ENCODE measurements around the gene NOS1. TPM values are rescaled to one million over a fixed set of nuclear protein-coding genes. Genes with fewer than 3 reads are reported as not detected.
"Not testable (repeated sequence)": the region's sequence is repeated elsewhere in the genome, so short reads cannot be mapped to it uniquely, and the experiment has no call there.

The NOS1 gene
- total RNA-seq = under 1 TPM in 1 of 2 donors, not detected in 1; 0.07 TPM

DNA sequence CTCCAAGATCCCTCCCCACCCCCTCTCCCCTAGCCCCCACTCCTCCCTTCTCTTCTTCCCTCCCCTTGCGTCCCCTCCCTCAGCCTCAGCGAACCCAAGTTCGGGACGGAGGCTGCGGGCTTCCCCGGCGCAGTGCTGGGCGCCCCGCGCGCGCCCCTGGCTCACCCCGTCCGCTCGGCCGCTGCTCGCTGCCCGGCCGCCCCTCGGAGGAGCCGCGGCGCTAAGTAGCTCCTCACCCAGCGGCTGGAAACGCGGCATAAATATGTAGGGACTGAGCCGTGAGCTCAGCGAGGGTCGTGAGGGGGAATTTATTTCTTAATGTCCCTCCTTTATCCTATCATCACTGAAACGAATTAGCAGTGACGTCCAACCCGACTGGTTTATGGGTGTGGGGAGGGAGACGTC lies at the start of gene NOS1:
Gene NOS1 (minus strand): TSS at position 280 of the 405 bp plus-strand sequence. CDS start 30,557 bp downstream, outside the sequence.
- DNase-seq (ENCODE audit: low spot score in 2 of 2) (no peak), ATAC-seq (no peak)
- Mint-ChIP-seq H3K36me3 (peaks cover 0 to 9% of the 10 kb centered on the region in 2 donors), H3K27ac (no peak within 1 kb of the TSS), H3K9me3 (no peaks in the 10 kb centered on the region)

DNA sequence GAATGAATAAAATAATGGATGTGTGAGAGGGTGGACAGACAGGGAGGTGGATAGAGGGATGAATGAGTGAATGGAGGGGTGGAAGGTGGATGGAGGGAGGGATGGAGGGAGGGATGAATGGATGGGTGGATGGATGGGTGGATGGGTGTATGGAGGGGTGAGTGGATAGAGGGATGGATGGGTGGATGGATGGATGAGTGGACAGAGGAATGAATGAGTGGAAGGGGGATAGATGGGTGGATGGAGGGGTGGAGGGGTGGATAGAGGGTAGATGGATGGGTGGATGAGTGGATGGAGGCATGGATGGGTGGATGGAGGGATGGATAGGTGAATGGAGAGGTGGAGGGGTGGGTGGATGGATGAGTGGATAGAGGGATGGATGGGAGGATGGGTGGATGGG lies 47.9 kb upstream of the NOS1 start:
- peaks cover 0 to under 1% of the 10 kb centered on the region in 2 donors for H3K9me3 Mint-ChIP-seq

GRCh38 chr12:117408161-117408791 lies 46.9 kb upstream of the NOS1 start:
- Mint-ChIP-seq H3K9me3 (peaks cover 0 to 3% of the 10 kb centered on the region in 2 donors), H3K27ac (no peak overlapping the region), H3K36me3 (no peaks in the 10 kb centered on the region)
- no peak for DNase-seq (ENCODE audit: low spot score in 2 of 2)
- no peak for ATAC-seq

More for the DNA sequence above, 47.9 kb upstream of the NOS1 start:
- Mint-ChIP-seq H3K27ac (no peak overlapping the region), H3K36me3 (no peaks in the 10 kb centered on the region)
- no peak for DNase-seq (ENCODE audit: low spot score in 2 of 2)
- no peak for ATAC-seq

DNA sequence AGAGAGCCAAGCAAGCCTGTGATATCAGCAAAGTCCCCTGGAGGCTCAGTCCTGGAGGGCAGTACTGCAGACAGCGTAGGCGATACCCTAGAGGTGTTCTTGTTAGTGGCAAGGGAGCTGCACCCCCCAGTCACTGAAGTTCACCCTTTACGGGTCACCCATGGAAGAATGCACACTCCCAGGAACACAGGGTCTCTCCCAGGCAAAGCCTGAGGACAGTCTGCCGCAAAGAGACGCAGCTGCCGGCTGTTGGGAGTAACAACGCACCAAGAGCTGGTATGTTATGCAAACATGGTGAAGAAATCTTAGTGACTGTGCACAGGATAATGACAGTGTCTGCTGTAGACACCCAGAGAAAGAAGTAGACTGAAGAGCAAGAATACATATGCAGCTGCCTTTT lies 43.5 kb upstream of the NOS1 start:
- DNase-seq (ENCODE audit: low spot score in 2 of 2) = no peak
- Mint-ChIP-seq H3K9me3 (peaks cover 16 to 19% of the 10 kb centered on the region in 2 donors), H3K36me3 (no peaks in the 10 kb centered on the region), H3K27ac (no peak overlapping the region)
- no peak for ATAC-seq

DNA sequence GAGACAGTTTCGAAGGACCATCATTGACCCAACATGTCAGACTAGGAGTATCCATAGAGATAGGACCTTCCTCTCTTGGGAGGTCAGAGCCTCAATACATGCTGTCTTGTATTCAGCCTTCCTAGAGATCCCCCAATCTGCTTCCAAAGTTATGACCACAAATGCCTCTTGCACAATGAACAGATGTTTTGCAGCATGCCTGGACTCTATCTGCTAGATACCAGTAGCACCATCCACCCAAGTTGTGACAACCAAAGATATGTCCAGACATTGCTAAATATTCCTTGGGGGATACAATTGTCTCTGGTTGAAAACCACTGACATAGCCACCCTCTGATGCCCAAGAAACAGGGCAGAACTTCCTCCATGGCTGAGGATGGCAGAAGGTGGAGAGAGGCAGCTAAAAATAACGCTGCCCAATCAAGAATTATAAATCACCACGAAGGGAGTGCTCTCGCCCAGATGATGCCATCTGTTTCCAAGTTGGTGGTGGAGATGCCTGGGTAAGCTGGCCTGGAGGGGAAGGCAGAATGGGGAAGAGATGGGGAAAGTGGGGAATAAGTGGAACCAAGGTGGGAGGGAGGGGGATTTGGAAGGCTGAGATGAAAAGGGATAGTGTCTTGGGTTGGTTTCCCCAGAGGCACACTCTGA lies 42.9 kb upstream of the NOS1 start:
- H3K9me3 Mint-ChIP-seq = peaks cover 18 to 20% of the 10 kb centered on the region in 2 donors
- no peak for ATAC-seq
- DNase-seq (ENCODE audit: low spot score in 2 of 2) = no peak
- no peak overlapping the region for H3K27ac Mint-ChIP-seq
- H3K36me3 Mint-ChIP-seq = no peaks in the 10 kb centered on the region

DNA sequence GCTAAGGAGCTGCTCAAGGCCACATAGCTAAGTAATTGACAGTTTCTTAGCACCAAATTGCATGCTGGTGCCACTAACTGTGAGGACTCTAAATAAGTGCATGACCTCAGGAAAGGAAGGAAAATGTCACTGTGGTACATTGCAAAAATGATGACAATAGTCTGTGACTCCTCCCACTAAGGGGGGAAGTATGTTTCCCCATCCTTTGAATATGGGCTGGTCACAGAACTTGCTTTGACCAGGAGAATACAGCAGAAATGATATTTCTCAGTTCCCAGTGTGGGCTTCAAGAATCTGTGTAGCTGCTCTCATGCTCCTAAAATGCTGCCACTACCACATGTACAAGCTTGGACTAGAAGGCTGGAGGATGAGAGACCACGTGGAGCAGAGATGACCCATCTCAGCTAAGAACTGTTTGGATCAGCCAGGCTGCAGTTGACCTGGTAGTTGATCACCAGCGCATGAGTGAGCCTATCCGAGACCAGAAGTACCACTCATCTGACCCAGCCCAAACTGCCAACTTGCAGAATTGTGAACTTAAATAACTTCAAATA lies 42.2 kb upstream of the NOS1 start:
- H3K27ac Mint-ChIP-seq = no peak overlapping the region
- peaks cover 20 to 22% of the 10 kb centered on the region in 2 donors for H3K9me3 Mint-ChIP-seq
- H3K36me3 Mint-ChIP-seq = no peaks in the 10 kb centered on the region
- DNase-seq (ENCODE audit: low spot score in 2 of 2) = no peak
- no peak for ATAC-seq

DNA sequence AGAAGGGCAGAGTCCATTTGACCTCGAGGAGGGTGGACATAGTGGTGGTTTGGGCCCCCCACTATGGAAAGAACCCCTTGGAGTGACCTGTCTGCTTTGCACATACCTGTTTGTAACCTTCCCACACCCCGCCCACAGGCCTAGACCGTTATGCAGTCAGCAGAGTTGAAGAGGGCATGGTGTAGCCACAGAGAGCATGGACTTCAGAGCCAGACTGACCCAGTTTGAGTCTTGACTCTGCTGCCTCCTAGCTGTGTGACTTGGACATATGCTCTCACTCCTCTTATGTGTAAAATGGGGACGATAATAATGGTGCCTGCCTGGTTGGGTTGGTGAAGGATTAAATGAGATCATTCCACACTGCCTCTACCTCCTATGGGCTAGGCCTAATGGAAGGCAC lies 40.9 kb upstream of the NOS1 start:
- no peak overlapping the region for H3K27ac Mint-ChIP-seq
- no peaks in the 10 kb centered on the region for H3K36me3 Mint-ChIP-seq

DNA sequence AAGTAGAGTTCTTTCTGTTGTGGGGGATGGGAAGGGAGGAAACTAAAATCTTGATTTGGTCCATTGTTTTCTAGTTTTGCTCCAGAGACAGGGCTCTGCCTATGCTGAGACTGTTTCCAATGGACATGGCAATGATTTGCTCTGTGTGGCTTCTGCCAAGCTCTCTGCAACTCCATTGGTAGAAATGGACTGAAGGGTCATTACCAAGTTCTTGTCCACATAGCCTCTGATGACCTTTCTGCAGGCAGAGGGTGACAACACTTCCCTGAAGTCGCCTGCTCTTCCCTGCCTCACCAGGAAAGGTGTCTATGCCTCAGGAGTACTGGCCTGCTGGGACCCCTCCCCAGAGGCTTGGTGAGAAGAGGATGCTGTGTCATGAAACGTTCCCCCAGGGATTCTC lies 39.5 kb upstream of the NOS1 start:
- Mint-ChIP-seq H3K27ac (no peak overlapping the region), H3K36me3 (no peaks in the 10 kb centered on the region), H3K9me3 (peaks cover 20 to 22% of the 10 kb centered on the region in 2 donors)
- DNase-seq (ENCODE audit: low spot score in 2 of 2) = no peak
- ATAC-seq = no peak

More for the DNA sequence above, 40.9 kb upstream of the NOS1 start:
- no peak for DNase-seq (ENCODE audit: low spot score in 2 of 2)
- ATAC-seq = no peak
- H3K9me3 Mint-ChIP-seq = peaks cover 20 to 22% of the 10 kb centered on the region in 2 donors

GRCh38 chr12:117398482-117398881 lies 37.1 kb upstream of the NOS1 start:
- not testable (repeated sequence) for H3K27ac Mint-ChIP-seq; DNase-seq (ENCODE audit: low spot score in 2 of 2); H3K36me3 Mint-ChIP-seq; ATAC-seq
- peaks cover 20 to 23% of the 10 kb centered on the region in 2 donors for H3K9me3 Mint-ChIP-seq

DNA sequence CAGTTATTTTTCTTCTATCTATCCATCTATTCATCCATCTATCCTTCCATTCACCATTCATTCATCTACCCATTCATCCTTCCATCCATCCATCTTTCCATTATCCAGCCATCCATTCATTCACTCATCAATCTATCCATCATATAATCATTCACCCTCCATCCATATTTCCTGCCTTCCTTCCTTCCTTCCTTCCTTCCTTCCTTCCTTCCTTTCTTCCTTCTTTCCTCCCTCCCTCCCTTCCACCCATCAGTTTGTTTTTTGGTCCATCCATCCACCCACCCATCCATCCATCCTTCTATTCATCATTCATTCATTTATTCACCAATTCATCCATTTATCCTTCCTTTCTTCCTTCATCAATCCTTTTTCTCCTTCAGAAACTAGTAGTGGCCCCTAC lies 34.3 kb upstream of the NOS1 start:
- ATAC-seq = no peak
- Mint-ChIP-seq H3K27ac (no peak overlapping the region), H3K9me3 (peaks cover 5 to 10% of the 10 kb centered on the region in 2 donors), H3K36me3 (no peaks in the 10 kb centered on the region)
- DNase-seq (ENCODE audit: low spot score in 2 of 2) = no peak

GRCh38 chr12:117394491-117394890 lies 33.1 kb upstream of the NOS1 start:
- no peak for ATAC-seq
- peaks cover 0 to 10% of the 10 kb centered on the region in 2 donors for H3K9me3 Mint-ChIP-seq
- no peak for DNase-seq (ENCODE audit: low spot score in 2 of 2)
- H3K36me3 Mint-ChIP-seq = no peaks in the 10 kb centered on the region
- no peak overlapping the region for H3K27ac Mint-ChIP-seq

DNA sequence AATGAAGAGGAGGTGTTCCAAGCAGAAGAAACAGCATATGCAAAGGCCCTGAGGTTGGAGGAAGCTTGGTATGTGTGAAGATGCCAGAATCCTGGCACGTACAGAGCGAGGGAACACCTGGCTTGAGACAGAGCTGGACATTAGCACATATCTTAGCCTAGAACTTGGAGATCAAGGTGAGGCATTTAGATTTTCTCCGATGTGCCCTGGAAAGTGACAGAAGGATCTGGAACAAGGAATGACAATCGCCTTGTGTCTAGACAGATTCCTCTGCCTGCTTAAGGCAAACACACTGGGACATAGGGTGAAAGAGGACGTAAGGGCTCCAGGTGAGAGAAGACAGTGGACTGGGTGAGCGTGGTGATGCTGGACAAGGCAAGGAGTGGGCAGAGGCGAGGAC lies 32.2 kb upstream of the NOS1 start:
- DNase-seq (ENCODE audit: low spot score in 2 of 2) (no peak), ATAC-seq (no peak)
- Mint-ChIP-seq H3K36me3 (no peaks in the 10 kb centered on the region), H3K9me3 (peaks cover 0 to 4% of the 10 kb centered on the region in 2 donors), H3K27ac (no peak overlapping the region)

GRCh38 chr12:117390866-117391265 lies 29.4 kb upstream of the NOS1 start:
- no peak for DNase-seq (ENCODE audit: low spot score in 2 of 2)
- H3K36me3 Mint-ChIP-seq = no peaks in the 10 kb centered on the region
- ATAC-seq = no peak
- H3K9me3 Mint-ChIP-seq = peaks cover 0 to 4% of the 10 kb centered on the region in 2 donors
- H3K27ac Mint-ChIP-seq = no peak overlapping the region

DNA sequence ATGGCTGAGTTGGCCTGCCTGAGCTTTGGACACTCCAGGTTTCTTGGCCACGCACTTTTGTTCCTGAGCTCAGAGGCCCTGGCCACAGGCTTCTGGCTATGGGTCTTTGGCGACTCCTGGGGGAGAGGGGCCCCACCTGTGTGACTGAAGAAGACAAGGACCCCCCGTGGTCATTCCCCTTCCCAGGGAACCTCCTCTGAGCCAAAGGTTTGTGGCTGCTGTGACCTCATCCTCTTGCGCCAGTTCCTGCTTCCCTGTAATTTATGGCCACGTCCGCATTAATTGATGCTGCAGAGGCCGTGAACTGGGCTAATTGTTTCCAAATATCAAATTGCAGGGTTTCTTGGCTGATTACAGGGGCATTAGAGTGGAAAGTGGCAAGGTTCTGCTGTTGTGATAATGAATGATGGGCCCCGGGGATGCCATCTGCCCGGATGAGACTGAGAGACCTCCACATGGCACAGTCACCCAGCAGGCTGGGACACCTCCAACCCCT lies 27.6 kb upstream of the NOS1 start:
- DNase-seq (ENCODE audit: low spot score in 2 of 2) (no peak), ATAC-seq (no peak)
- H3K27ac Mint-ChIP-seq = no peak overlapping the region
- H3K36me3 Mint-ChIP-seq = no peaks in the 10 kb centered on the region
- no peaks in the 10 kb centered on the region for H3K9me3 Mint-ChIP-seq

DNA sequence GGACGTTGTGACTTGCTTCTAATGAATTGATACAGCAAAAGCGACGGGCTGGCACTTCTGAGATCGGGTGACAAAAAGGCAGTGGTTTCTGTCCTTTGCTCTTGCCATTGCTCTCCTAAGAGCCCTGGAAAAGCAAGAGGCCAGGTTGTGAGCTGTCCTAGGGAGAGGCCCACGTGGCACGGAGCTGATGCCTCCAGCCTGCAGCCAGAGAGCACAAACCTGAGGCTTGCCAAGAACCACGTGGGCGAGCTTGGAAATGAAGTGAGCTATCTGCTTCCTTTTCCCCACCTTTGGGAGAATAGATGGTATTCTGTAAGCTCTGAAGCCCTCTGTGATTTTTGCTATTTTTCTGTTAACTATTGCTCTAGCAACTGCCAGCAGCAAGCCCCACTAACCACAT lies 26.4 kb upstream of the NOS1 start:
- no peak for DNase-seq (ENCODE audit: low spot score in 2 of 2)
- H3K36me3 Mint-ChIP-seq = no peaks in the 10 kb centered on the region
- H3K9me3 Mint-ChIP-seq = no peaks in the 10 kb centered on the region
- no peak overlapping the region for H3K27ac Mint-ChIP-seq
- ATAC-seq = no peak

- DNase-seq (ENCODE audit: low spot score in 2 of 2) (no peak), ATAC-seq (no peak)
- H3K9me3 Mint-ChIP-seq = peaks cover 0 to 3% of the 10 kb centered on the region in 2 donors
- H3K27ac Mint-ChIP-seq = no peak overlapping the region
- H3K36me3 Mint-ChIP-seq = no peaks in the 10 kb centered on the region
Measured at GRCh38 chr12:117384735-117385134, 23.3 kb upstream of the NOS1 start.

DNA sequence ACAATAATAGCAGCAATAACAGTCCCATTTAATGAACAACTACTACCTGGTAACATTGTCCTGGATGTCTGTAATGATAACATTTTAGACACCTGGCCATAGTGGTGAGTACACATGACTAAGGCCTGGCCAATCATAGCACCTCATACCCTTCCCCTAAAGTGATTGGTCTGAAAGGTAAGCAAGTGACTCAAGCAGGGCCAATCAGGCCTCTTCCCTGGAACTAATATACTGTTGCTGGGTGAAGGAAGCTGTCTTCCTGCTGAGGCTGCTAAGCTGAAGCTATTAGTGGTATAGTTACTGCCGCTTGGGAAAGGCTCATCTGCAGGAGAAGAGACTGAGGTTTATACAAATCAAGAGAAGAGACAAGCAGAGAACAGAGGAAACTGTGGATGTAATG lies 18.7 kb upstream of the NOS1 start:
- H3K27ac Mint-ChIP-seq = no peak overlapping the region
- H3K9me3 Mint-ChIP-seq = peaks cover 16 to 19% of the 10 kb centered on the region in 2 donors
- H3K36me3 Mint-ChIP-seq = no peaks in the 10 kb centered on the region
- DNase-seq (ENCODE audit: low spot score in 2 of 2) = no peak
- ATAC-seq = no peak
